Measurements from ENCODE around the gene SLFNL1.

DNA sequence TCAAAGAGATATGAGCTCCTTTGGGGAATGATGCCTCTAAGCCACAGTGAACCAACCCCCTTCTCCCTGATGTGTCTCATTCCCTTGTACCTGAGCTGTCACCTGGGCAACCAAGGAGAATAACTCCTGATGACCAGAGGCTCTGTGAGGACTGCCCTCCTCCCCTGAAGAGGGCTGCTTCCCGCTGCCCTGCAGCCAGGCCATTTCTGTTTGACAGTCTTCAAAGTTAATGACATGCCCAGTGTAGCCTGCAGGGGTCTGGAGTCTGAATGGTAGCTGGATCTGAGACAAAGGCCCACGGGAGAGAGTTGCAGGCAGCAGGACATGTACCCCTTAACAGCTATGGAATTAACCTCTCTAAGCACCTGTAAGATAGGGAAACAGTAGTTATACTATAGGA, 3.4 kb upstream of the SLFNL1 start:
- TF ChIP-seq POLR2A (IDR thresholded peaks at IDR 0.05; ENCODE audit: low read depth, low read length): no peak
- TF ChIP-seq SPI1 (IDR thresholded peaks at IDR 0.05; ENCODE audit: low read depth, low read length): no peak
